ENCODE results near the gene GIN1.

Gene GIN1

DNA sequence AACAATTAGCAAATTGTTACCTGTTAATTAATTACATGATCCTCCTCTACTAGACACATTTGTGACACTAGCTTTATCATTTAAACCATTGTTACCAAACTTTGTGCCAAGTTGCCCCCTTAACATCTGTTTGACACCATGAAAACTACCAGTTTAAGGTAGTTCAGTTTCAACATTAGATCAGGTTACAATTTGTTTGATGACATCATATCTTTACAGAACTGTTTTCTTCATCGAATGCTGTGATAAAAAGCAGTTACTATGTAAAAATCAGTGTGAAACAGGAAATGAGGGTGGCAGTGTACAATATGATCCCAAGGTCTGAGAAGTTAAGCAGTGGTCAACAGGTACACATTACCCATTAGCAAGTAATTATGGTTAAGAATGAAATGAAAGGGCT lies 17.7 kb downstream of the GIN1 start:
- DNase-seq, result no peak
- H3K36me3 ChIP-seq, result no peaks in the 10 kb centered on the region
- H3K4me1 ChIP-seq, result peaks cover under 1% of the 10 kb centered on the region; the same call in 1 of the 2 replicates
- no peak overlapping the region for H3K4me3 ChIP-seq (ENCODE audit: low read depth, low read length)
- no peaks in the 10 kb centered on the region for H3K27me3 ChIP-seq
- H3K9me3 ChIP-seq, result no peaks in the 10 kb centered on the region
- TF ChIP-seq, protein P1, sequence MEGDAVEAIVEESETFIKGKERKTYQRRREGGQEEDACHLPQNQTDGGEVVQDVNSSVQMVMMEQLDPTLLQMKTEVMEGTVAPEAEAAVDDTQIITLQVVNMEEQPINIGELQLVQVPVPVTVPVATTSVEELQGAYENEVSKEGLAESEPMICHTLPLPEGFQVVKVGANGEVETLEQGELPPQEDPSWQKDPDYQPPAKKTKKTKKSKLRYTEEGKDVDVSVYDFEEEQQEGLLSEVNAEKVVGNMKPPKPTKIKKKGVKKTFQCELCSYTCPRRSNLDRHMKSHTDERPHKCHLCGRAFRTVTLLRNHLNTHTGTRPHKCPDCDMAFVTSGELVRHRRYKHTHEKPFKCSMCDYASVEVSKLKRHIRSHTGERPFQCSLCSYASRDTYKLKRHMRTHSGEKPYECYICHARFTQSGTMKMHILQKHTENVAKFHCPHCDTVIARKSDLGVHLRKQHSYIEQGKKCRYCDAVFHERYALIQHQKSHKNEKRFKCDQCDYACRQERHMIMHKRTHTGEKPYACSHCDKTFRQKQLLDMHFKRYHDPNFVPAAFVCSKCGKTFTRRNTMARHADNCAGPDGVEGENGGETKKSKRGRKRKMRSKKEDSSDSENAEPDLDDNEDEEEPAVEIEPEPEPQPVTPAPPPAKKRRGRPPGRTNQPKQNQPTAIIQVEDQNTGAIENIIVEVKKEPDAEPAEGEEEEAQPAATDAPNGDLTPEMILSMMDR (IDR thresholded peaks at IDR 0.05; ENCODE audit: low read depth, low read length), result no peak

DNA sequence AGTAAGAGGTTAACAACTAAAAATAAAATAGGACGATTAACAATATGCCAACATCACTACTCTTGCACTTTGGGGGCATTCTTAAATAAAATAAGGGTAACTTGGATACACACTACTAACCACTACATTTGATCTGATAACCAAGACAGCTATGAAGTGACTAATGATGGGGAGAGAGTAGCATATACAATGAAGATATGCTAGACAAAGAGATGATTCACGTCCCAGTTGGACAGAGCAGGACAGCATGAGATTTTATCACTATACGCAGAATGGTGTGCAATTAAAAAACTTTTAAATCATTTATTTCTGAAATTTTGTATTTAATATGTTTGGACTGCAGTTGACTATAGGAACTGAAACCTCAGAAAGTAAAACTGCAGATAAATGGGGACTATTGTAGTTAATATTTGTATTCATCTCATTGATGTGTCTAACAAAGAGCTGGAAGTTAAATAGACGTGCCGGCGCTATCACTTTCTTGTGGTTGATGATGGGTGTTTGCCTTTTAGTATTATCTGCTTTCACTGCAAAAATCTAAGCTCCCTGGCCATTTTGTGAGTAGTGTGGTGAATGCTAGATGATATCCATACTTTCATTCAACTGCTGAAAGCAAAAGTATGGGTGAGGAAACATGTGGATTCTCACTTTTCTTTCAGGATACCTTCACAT lies 18.7 kb downstream of the GIN1 start:
- DNase-seq, result no peak
- Histone ChIP-seq H3K4me1 (no peaks in the 10 kb centered on the region; the same call in 1 of the 2 replicates), H3K9me3 (no peaks in the 10 kb centered on the region), H3K36me3 (no peaks in the 10 kb centered on the region), H3K27me3 (no peaks in the 10 kb centered on the region), H3K4me3 (ENCODE audit: low read depth, low read length) (no peak overlapping the region)
- TF ChIP-seq, protein P1 (IDR thresholded peaks at IDR 0.05; ENCODE audit: low read depth, low read length), result no peak

DNA sequence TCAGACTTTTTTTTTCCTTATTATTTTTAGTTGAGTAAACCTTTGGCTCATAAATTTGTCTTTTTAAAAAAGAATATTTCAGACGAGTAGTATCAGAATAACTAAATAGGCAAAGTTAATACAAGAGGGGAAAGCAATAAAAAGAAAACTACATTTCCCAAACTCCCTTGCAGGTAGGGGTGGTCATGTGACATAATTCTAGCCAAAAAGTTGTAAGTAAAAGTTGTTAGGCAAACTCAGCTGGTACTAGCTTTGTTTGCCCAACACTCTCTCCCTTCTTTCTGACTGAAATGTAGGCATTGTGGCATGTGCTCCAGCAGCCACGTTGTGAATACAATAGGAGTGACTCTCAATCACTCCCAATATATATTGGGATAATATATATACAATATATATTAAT lies 20.9 kb downstream of the GIN1 start:
- no peaks in the 10 kb centered on the region; the same call in none of the 2 replicates for H3K4me1 ChIP-seq
- TF ChIP-seq, protein P1 (IDR thresholded peaks at IDR 0.05; ENCODE audit: low read depth, low read length), result no peak
- H3K4me3 ChIP-seq (ENCODE audit: low read depth, low read length), result no peak overlapping the region
- no peaks in the 10 kb centered on the region for H3K36me3 ChIP-seq
- no peaks in the 10 kb centered on the region for H3K27me3 ChIP-seq
- no peaks in the 10 kb centered on the region for H3K9me3 ChIP-seq
- DNase-seq, result no peak

DNA sequence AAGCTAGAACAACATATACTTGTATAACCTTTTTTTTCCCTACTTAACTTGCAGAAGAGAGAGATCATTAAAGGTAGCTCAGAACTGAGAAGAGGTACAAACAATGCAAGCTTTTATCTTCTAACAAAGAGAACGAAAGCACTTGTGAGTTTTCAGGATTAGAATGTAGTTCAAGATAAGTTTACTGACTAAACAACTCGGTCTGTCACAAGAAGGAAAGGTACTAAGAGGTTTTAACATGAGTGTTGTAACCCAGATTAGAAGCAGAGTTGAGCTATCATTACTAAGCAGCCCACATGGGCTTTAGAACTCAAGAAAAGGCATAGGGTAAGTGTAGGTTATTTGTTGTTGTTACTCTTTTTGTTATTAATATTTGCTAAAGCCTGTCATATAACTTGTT lies 25.2 kb downstream of the GIN1 start:
- H3K4me1 ChIP-seq, result no peaks in the 10 kb centered on the region; the same call in 1 of the 2 replicates
- H3K9me3 ChIP-seq, result no peaks in the 10 kb centered on the region
- H3K4me3 ChIP-seq (ENCODE audit: low read depth, low read length), result no peak overlapping the region
- H3K36me3 ChIP-seq, result no peaks in the 10 kb centered on the region
- TF ChIP-seq, protein P1 (IDR thresholded peaks at IDR 0.05; ENCODE audit: low read depth, low read length), result no peak
- DNase-seq, result no peak
- H3K27me3 ChIP-seq, result no peaks in the 10 kb centered on the region

DNA sequence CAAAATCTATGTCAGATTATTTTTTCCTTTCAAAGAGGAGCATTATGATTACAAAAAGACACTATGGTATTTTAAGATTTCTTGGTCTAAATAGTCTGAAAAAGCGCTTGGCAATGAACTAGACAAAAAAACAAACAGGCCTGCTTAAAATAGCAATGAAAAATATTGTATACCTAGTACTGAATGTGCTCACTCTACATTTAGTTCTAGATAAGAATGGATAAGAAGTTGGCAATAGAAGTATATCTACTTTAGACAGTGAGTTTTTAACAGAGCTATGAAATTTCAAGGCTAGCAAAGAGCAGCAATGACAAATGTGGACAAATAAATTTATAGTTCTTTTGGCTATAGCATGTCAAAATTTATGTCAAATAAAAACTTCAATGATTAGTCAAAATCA lies 26.2 kb downstream of the GIN1 start:
- Histone ChIP-seq H3K36me3 (no peaks in the 10 kb centered on the region), H3K9me3 (no peaks in the 10 kb centered on the region), H3K4me3 (ENCODE audit: low read depth, low read length) (no peak overlapping the region), H3K27me3 (no peaks in the 10 kb centered on the region), H3K4me1 (no peaks in the 10 kb centered on the region; the same call in 1 of the 2 replicates)
- DNase-seq, result no peak
- TF ChIP-seq, protein P1 (IDR thresholded peaks at IDR 0.05; ENCODE audit: low read depth, low read length), result no peak

DNA sequence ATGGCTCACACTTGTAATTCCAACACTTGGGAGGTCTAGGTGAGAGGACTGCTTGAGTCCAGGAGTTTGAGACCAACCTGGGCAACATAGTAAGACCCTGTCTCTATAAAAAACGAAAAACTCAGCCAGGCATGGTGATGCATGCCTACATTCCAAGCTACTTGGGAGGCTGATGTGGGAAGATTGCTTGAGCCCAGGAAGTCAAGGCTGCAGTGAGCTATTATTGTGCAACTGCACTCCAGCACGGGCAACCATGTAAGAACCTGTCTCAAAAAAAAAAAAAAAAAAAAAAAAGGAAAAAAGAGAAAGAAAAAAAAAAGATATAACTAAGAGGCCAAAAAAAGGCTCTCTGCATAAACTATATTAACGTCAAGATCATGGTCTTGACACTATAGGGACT lies 27.3 kb downstream of the GIN1 start:
- H3K4me3 ChIP-seq (ENCODE audit: low read depth, low read length), result no peak overlapping the region
- no peaks in the 10 kb centered on the region for H3K9me3 ChIP-seq
- no peak for DNase-seq
- TF ChIP-seq, protein P1 (IDR thresholded peaks at IDR 0.05; ENCODE audit: low read depth, low read length), result no peak
- no peaks in the 10 kb centered on the region; the same call in 1 of the 2 replicates for H3K4me1 ChIP-seq
- no peaks in the 10 kb centered on the region; the same call in 1 of the 2 replicates for H3K36me3 ChIP-seq
- H3K27me3 ChIP-seq, result no peaks in the 10 kb centered on the region
